A673 (cell line): ENCODE results near the gene DAD1. TPM values are rescaled to one million over a fixed set of nuclear protein-coding genes. Genes with fewer than 3 reads are reported as not detected.
A peak's percentile ranks its signal among the peaks of the same experiment; 100 is the strongest.

Experiments used
- BruUV-seq: library from RNA; stranded (reverse); fragments of 400-500 nt; replicated peaks from 2 replicates; lab custom pipeline; 2021; lab: Mats Ljungman, UMichigan
- CTCF ChIA-PET: fragments of 300-600 bp; sonication (Branson Sonifier 250); formaldehyde crosslinking; loops from one replicate; lab custom pipeline; 2022; ENCODE audit warnings: antibody characterized with exemption; lab: Charles Lee
- POLR2A ChIA-PET: fragments of 300-600 bp; sonication (Branson Sonifier 250); formaldehyde crosslinking; loops from one replicate; lab custom pipeline; 2022; ENCODE audit warnings: antibody characterized with exemption; ENCODE audit not compliant: low non-redundant PET; lab: Charles Lee
- DNase-seq: peaks from one replicate; pipeline ENCODE4 v3.0.0-alpha.2; 2015; ENCODE audit warnings: low spot score
- H3K27ac ChIP-seq: fragments of 200-600 bp; sonication (generic); 2 replicates; pipeline ENCODE4 v1.5.1; 2016; ENCODE audit warnings: mixed run types, low read depth, mild to moderate bottlenecking, mixed read lengths, antibody characterized with exemption, low read length; ENCODE audit not compliant: poor library complexity, severe bottlenecking
- H3K27me3 ChIP-seq: fragments of 200-600 bp; sonication (generic); replicated peaks from 2 replicates; pipeline ENCODE4 v1.6.1; 2017; ENCODE audit warnings: mixed run types, low read depth, mild to moderate bottlenecking, mixed read lengths, antibody characterized with exemption, low read length; ENCODE audit not compliant: insufficient read depth, poor library complexity
- H3K36me3 ChIP-seq: fragments of 200-600 bp; sonication (generic); 2 replicates; pipeline ENCODE4 v1.6.1; 2016; ENCODE audit warnings: mixed run types, mild to moderate bottlenecking, mixed read lengths, antibody characterized with exemption, low read length; ENCODE audit not compliant: insufficient read depth, poor library complexity, severe bottlenecking
- H3K4me1 ChIP-seq: fragments of 200-600 bp; sonication (generic); 2 replicates; pipeline ENCODE4 v1.6.1; 2017; ENCODE audit warnings: mixed run types, mild to moderate bottlenecking, mixed read lengths, antibody characterized with exemption, low read length; ENCODE audit not compliant: insufficient read depth, poor library complexity, severe bottlenecking
- H3K4me3 ChIP-seq: fragments of 200-600 bp; sonication (generic); 2 replicates; pipeline ENCODE4 v1.5.1; 2016; ENCODE audit warnings: low read depth, mixed run types, mild to moderate bottlenecking, mixed read lengths, low read length; ENCODE audit not compliant: poor library complexity, severe bottlenecking
- H3K9me3 ChIP-seq: fragments of 200-600 bp; sonication (generic); 2 replicates; pipeline ENCODE4 v1.6.1; 2016; ENCODE audit warnings: mixed run types, low read depth, mild to moderate bottlenecking, mixed read lengths, antibody characterized with exemption, low read length; ENCODE audit not compliant: poor library complexity, severe bottlenecking
- EZH2 ChIP-seq: fragments of 200-600 bp; sonication (generic); IDR thresholded peaks from 2 replicates; pipeline ENCODE4 v1.6.1; 2017; ENCODE audit warnings: borderline replicate concordance, low read depth, mild to moderate bottlenecking, mixed read lengths, antibody characterized with exemption, low read length; ENCODE audit not compliant: poor library complexity, severe bottlenecking
- intact Hi-C: fragments of 100-400 bp; cut with micrococcal nuclease; formaldehyde crosslinking; loops from one replicate; pipeline ENCODE4 v1.10.0; 2022; ENCODE audit not compliant: unreplicated experiment
- total RNA-seq: library from RNA; stranded (reverse); gene quantifications from 2 replicates; pipeline ENCODE4 v1.2.3, GENCODE V29; 2021
- TF ChIP-seq, protein P1 (sequence below): fragments of 300-800, 200-600 bp; sonication (generic); conservative IDR thresholded peaks from 2 replicates; pipeline ENCODE4 v1.5.1; 2017; ENCODE audit warnings: low read depth, mild to moderate bottlenecking, antibody characterized with exemption, low read length, moderate library complexity, mixed read lengths

The DAD1 gene
- total RNA-seq, 1 experiment from 2014 or later: 261 TPM

GRCh38 chr14:22573804-22574203, 15.2 kb downstream of the DAD1 start:
- Histone ChIP-seq H3K4me3 (no peak overlapping the region), H3K4me1 (peaks cover 6% of the 10 kb centered on the region), H3K36me3 (peaks cover 54% of the 10 kb centered on the region), H3K9me3 (no peaks in the 10 kb centered on the region), H3K27ac (no peak overlapping the region), H3K27me3 (no peaks in the 10 kb centered on the region)
- intact Hi-C loops: loop anchor here (10.0 kb wide), 2 partner anchors 191 to 349 kb away; partner anchors contain the start of gene OXA1L
- no peak for DNase-seq
- no TSS peak for BruUV-seq
- ChIA-PET CTCF (no interaction called here), POLR2A (interaction anchor here (0.7 kb wide), 1 partner anchor 382 kb away, joined by 11 read pairs; no protein-coding TSS in a partner anchor)
- no peak for TF ChIP-seq EZH2
- TF ChIP-seq, protein P1, sequence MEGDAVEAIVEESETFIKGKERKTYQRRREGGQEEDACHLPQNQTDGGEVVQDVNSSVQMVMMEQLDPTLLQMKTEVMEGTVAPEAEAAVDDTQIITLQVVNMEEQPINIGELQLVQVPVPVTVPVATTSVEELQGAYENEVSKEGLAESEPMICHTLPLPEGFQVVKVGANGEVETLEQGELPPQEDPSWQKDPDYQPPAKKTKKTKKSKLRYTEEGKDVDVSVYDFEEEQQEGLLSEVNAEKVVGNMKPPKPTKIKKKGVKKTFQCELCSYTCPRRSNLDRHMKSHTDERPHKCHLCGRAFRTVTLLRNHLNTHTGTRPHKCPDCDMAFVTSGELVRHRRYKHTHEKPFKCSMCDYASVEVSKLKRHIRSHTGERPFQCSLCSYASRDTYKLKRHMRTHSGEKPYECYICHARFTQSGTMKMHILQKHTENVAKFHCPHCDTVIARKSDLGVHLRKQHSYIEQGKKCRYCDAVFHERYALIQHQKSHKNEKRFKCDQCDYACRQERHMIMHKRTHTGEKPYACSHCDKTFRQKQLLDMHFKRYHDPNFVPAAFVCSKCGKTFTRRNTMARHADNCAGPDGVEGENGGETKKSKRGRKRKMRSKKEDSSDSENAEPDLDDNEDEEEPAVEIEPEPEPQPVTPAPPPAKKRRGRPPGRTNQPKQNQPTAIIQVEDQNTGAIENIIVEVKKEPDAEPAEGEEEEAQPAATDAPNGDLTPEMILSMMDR: no peak

DNA sequence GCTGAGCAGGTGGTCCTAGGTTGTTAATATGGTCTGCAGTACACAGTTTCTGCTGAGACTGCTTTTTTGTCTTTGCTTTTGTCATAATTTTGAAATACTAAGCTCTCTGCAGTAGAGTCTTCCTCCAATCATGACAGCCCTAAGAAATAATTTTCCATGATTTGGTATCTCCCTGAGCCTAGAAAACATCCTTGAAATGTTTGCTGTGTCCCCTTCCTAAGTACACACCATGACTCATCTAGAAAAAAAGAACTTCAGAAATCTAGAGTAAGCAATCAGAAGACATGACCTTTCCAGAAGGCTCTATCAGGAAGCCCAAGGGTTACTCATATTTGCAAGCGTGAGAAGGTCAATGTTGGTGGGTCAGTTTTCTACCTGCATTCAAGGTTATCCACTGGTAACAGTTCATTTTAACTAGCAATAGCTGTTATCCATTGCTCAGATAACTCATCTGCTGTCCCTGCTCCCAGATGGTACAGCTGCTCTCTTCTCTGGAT, 16.4 kb downstream of the DAD1 start:
- CTCF ChIA-PET: interaction anchor here (0.5 kb wide), 1 partner anchor 239 kb away, joined by 6 read pairs; no protein-coding TSS in a partner anchor
- peaks cover 60% of the 10 kb centered on the region for H3K36me3 ChIP-seq
- POLR2A ChIA-PET: no interaction called here
- no peak for DNase-seq
- no peak overlapping the region for H3K4me3 ChIP-seq
- intact Hi-C loops: loop anchor here (10.0 kb wide), 2 partner anchors 192 to 348 kb away; partner anchors contain the start of gene OXA1L
- no peaks in the 10 kb centered on the region for H3K27me3 ChIP-seq
- H3K9me3 ChIP-seq: no peaks in the 10 kb centered on the region
- no peak overlapping the region for H3K27ac ChIP-seq
- TF ChIP-seq, protein P1: no peak
- no peak for TF ChIP-seq EZH2
- peaks cover 7% of the 10 kb centered on the region for H3K4me1 ChIP-seq
- BruUV-seq: no TSS peak

DNA sequence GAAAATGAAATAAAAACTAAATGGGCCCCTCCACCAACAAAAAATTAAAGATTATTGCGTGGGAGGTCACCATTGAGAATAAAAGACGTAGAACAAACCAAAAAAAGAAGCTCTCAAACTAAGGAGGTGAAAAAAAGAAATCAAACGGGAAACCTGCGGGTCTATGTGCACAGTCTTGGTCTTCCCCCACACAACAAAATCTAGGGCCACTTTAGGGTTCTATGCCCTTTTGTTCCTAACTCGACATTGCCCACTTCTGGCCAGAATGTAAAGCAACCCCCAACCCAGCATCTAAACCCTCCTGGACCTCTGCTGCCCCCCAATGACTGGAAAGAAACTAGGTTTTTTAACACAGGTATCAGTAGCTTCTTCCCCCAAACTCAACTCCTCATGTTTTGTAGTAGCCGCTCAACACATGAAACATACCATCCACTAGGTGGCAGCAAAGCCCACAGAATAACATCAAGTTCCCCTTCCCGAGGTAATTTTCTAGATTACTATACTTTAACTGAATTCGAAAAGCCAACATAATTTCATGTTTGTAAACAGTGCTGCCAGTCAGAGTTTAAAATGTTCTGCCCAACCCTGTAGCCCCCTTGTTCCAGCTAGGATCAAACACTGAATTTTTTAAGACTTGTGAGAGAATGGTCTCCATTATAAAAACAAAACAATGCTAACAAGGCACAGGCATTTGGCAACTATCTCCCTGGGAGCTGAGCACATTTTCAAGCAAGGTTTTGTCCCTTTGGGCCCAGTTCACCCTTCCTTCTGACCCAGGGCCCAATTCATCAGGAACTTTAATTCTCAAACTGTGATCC, 18.7 kb downstream of the DAD1 start:
- peaks cover 20% of the 10 kb centered on the region for H3K4me1 ChIP-seq
- no peaks in the 10 kb centered on the region for H3K27me3 ChIP-seq
- TF ChIP-seq, protein P1: peak; percentile 95
- TF ChIP-seq EZH2: no peak
- BruUV-seq: no TSS peak
- POLR2A ChIA-PET: interaction anchor here (0.7 to 1.1 kb wide), 3 partner anchors 143 to 345 kb away, joined by 3 to 6 read pairs (median 3); no protein-coding TSS in a partner anchor
- CTCF ChIA-PET: interaction anchor here (0.5 to 2.4 kb wide), 34 partner anchors 10 to 424 kb away, joined by 3 to 38 read pairs (median 5); partner anchors contain the start of genes DAD1 and OXA1L
- H3K4me3 ChIP-seq: no peak overlapping the region
- peak overlapping the region; percentile 45 for H3K27ac ChIP-seq
- H3K36me3 ChIP-seq: peaks cover 65% of the 10 kb centered on the region
- no peaks in the 10 kb centered on the region for H3K9me3 ChIP-seq
- intact Hi-C loops: loop anchor here (1.0 to 10.0 kb wide), 5 partner anchors 83 to 346 kb away; partner anchors contain the start of gene OXA1L
- DNase-seq: peak; percentile 94
